GM21786 (cell line): ENCODE results near the gene DSC3.
"Not testable (repeated sequence)": the region's sequence is repeated elsewhere in the genome, so short reads cannot be mapped to it uniquely, and the experiment has no call there.

ENCODE experiments used
- ATAC-seq: cut with Tn5 transposase; IDR thresholded peaks from one replicate; pipeline ENCODE4 v1.9.1; 2021; ENCODE audit not compliant: unreplicated experiment

The DSC3 gene

DNA sequence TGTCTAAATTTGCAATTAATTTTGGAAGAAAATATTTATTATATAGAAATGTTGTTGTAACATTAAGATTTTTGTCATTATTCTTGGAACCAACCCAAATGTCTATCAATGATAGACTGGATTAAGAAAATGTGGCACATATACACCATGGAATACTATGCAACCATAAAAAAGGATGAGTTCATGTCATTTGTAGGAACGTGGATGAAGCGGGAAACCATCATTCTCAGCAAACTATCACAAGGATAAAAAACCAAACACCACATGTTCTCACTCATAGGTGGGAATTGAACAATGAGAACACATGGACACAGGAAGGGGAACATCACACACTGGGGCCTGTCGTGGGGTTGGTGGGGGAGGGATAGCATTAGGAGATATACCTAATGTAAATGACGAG is 64.5 kb downstream of the DSC3 start:
- ATAC-seq, result not testable (repeated sequence)

DNA sequence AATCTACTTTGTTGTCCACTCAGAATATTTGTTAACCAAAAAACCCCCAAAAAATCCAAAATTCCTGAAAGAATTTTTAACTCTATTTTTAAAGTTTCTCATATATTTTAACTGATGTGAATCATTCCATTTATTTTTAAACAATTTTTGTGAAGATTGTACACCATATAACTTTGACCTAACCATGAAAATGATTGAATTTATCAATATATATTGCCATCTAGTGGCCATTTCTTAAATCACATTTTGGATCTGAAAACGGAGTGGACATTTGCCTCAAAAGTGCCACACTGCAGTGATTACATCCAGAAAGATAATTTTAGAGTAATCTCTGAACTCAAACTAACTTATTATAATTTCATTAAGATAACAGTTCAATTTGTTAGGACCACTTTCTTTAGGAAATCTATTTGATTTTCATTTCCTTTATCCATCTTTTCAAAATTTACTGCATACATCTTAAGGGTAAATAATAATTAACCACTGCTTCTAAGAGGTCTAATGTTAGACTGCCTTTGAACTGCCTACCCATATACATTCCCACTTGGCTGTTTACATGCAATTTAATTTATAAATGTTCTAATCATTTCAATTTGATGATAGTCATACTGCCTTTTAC is 71.1 kb downstream of the DSC3 start:
- ATAC-seq, result no peak

DNA sequence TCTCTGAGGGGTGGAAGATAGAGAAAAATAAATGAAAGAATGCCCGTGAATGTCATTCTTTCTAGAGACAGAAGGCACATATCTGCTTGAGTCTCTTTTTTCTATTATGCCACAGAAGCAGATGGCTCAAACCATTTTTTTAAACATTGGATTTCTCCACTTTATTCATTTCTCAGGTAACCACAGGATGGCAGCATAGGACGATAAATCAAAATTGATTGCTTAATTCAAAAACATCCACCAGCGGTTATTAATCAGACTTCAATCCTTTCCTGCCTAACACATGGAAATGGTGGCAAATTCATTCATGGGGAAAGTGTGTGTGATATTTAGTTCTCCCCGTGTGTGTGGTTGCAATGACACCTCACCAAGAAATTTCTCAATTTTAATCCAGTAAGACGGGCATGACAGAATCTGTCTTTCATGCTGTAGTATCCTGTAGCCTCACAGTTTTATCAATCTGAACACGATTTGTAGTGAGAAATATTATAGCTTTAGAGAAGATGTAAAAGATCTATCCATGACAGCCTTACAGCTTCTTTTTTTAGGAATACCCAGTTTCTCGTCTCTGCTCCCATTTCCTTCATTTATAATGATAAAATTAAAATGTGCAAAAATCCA is 72.2 kb downstream of the DSC3 start:
- ATAC-seq, result no peak

DNA sequence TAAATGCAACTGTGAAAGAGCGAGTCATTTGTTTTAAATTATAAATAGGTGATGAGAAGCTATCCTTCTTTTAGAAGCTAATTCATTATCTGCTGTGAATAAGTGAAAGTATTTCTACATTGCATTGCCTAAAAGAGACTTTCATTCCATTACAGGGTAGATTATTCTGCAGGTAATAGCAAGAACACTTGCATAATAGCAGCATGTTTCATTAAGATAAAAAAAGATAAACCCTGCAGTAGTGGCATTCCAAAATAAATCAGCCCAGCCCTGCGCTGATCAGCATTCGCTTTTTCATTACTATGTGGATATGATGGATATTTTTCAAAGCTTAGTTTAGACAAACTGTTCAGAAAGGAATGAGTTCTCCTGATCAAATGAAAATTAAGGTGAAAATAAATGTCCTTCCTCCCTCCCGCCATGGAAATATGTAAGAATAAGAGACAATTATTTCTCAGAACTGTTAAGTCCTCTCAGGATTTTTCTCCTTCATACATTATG is 72.8 kb downstream of the DSC3 start:
- no peak for ATAC-seq

DNA sequence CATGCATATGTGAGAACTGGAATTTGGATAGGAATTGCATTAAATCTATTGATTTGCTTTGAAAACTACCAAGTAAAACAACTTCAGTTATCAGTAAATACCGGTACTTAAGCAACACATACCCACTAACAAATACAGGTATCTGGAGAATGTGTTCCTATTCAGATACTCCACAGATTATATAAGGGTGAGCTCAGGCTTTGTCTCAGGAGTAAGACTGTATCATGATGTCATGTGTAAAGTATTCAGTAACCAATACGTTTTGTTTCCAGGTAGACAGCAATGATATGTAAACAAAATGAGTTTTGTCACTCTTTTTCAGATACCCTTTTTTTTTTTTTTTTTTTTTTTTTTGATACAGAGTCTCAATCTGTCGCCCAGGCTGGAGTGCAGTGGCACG is 74.8 kb downstream of the DSC3 start:
- no peak for ATAC-seq

DNA sequence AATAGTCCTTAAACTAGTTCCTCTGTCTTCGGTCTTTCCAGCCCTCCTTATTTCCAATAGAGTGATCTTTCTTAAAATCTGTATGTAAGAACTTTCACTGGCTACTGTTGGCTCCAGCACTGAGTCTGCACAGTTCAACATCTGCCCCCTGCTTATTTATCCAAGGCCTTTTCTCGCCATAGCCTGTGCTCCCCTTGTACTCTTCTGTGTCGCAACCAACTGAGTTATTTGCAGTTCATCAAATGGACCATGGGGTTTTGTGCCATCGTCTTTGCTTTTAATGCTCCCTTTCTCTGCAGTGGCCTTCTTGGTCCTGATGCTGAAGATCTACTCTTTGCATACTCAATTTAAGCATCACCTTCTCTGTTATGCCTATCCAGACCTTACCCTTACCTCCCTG is 77.3 kb downstream of the DSC3 start:
- no peak for ATAC-seq

DNA sequence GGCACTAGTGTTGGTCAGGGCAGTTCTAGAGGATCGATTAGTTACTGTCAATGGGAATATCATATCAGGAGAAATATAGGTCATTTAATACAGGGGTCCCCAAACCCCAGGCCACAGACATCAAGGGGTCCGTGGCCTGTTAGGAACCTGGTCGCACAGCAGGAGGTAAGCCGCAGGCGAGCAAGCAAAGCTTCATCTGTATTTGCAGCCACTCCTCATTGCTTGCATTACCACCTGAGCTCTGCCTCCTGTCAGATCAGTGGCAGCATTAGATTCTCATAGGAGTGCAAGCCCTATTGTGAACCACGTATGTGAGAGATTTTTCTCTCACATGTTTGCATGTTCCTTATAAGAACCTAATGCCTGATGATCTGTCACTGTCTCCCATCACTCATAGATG is 81.9 kb downstream of the DSC3 start:
- ATAC-seq, result no peak

DNA sequence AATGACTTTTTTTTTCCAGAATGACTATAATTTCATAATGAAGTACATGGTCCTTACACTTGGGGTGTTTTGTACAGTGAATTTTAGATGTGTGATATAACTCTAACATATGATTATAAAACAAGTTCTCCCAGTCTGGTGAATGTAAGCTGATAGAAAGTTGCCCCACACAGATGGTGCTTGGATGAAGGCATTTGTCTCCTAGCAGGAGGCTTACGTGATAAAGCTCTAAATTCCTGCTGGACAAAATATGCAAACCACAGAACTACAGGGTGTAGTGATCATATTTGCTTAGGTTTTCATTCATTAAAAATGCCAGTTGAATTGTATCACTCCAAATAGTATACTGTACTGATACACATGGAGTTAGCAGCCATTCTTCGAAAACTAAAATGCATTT is 85.5 kb downstream of the DSC3 start:
- no peak for ATAC-seq

DNA sequence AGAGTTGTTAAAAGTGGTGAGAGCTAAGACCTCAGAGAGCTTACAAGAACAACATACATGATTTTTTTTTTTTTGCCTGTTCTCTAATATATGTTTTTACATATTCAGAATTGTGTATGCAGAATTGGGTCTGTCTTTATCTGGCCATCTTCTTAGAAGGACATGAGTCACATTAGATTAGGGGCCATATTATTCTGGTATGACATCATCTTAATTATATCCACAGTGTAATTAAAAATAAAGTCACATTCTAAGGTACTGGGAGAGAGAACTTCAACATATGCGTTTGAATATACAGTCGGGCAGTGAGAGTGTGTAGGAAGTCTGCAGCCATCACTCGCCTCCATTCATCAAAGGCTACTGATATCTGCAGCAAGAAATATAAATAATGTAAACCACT is 88.3 kb downstream of the DSC3 start:
- no peak for ATAC-seq

DNA sequence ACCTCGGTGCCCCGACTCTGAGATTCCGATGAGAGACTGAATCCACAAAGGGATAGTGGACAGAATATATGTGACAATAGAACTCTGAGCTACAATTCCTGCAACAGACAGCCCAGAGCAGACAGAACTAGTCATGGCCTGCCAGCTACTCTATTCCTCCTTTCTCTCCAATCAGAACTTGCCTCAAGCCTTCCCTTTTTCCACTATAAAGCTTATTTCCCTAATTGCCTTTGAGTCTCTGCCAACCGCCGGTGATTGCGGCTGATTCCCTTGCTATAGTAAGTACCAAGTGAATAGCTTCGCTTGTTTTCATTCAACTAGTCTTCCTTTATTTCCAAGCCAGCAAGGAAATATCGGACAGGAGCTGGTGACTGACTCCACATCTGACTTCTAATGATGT is 96.8 kb downstream of the DSC3 start:
- no peak for ATAC-seq

DNA sequence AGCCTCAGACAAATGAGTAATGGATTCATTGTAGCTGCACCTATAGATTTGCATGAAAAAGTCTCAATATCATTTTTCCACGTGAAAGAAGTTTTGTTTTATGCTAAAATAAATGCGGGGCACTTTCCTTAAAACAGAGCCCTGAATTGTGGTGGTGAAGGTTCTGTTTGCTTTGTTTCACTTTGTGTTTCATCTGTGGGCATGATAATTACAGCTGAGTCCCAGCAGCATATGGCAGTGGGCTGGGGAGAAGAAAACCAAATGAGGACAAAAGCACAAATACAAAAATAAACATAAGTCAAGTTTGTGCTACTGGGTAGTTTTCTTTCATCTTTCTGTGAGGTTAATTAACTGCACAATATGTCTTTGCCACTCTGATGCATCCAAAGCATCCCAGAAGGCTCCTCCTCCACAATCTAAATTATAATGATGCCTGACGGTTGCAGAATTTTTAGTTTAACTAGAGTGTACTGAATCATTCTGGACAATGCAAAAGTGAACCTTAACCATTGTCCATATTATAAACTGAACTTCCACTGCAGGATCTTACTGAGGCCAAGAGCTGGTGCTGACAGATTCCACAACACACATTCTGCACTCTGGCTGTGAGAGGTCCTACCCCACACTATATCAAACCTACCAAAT is 97.6 kb downstream of the DSC3 start:
- ATAC-seq, result no peak

DNA sequence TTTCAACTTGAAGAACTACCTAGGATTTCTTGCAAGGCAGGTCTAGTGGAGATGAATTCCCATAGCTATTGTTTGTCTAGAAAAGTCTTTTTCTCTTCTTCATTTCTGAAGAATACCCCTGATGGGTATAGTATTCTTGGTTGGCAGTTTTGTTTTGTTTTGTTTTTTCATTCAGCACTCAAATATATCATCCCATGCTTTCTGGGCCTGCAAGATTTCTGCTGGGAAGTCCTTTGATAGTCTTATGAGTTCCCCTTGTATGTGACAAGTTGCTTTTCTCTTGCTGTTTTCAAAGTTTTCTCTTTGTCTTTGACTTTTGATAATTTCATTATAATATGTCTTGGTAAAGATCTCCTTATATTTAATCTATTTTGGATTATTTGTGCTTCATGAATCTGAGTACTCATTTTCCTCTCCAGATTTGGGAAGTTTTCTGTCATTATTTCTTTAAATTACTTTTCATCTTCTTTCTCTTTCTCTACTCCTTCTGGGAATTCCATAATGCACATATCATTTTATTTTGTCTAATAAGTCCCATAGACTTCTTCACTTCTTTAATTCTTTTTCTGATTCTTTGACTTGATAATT is 101.5 kb downstream of the DSC3 start:
- no peak for ATAC-seq
